Ascending aorta (tissue), 2 donors: ENCODE results near the gene ARG2. TPM values are rescaled to one million over a fixed set of nuclear protein-coding genes. Genes with fewer than 3 reads are reported as not detected.

Source experiments
- DNase-seq, 2 donors: peaks; one replicate each; pipeline ENCODE4 v3.0.0-alpha.2; 2019; ENCODE audit warnings: low spot score in 2 of 2
- H3K27ac ChIP-seq, 2 donors: fragments of 200-600 bp; sonication (generic); one replicate each; pipeline ENCODE4 v1.5.1; 2016 to 2017; ENCODE audit warnings: mild to moderate bottlenecking in 1 of 2
- H3K27me3 ChIP-seq: fragments of 200-600 bp; sonication (generic); one replicate; pipeline ENCODE4 v1.5.1; 2017
- H3K36me3 ChIP-seq, 2 donors: fragments of 200-600 bp; sonication (generic); one replicate each; pipeline ENCODE4 v1.5.1; 2016
- H3K4me1 ChIP-seq, 2 donors: fragments of 200-600 bp; sonication (generic); one replicate each; pipeline ENCODE4 v1.5.1; 2016 to 2017; ENCODE audit warnings: mild to moderate bottlenecking in 1 of 2
- H3K4me3 ChIP-seq, 2 donors: fragments of 200-600 bp; sonication (generic); one replicate each; pipeline ENCODE4 v1.5.1; 2016 to 2017; ENCODE audit warnings: mild to moderate bottlenecking in 1 of 2
- H3K9me3 ChIP-seq, 2 donors: fragments of 200-600 bp; sonication (generic); one replicate each; pipeline ENCODE4 v1.5.1; 2016
- CTCF ChIP-seq, 3 experiments: fragments of 200-600 bp in 2 of 3; fragments of 450-650 bp in 1 of 3; sonication (generic) in 2 of 3; IDR thresholded peaks; one replicate each; pipeline ENCODE4 v1.5.1; 2016 to 2019; ENCODE audit warnings: antibody characterized with exemption in 3 of 3, mild to moderate bottlenecking in 1 of 3, moderate library complexity in 1 of 3
- intact Hi-C: fragments of 100-400 bp; cut with DNase I; formaldehyde crosslinking; loops from one replicate; pipeline ENCODE4 v1.15.1; 2023
- total RNA-seq: library from RNA; depleted of rRNA; stranded (reverse); fragments of >200 nt; gene quantifications from one replicate; pipeline ENCODE4 v1.1.0, GENCODE V29; 2016

The ARG2 gene
- total RNA-seq, 1 donor from 2014 or later, result 10.1 TPM

- Histone ChIP-seq H3K9me3 (no peaks in the 10 kb centered on the region), H3K4me1 (peaks cover 0 to 6% of the 10 kb centered on the region in 2 donors), H3K36me3 (peaks cover 0 to 4% of the 10 kb centered on the region in 2 donors), H3K4me3 (no peak overlapping the region), H3K27ac (no peak overlapping the region), H3K27me3 (no peaks in the 10 kb centered on the region)
- peak; percentile 43 to 59 (median 51) for TF ChIP-seq CTCF (IDR thresholded peaks at IDR 0.05)
- DNase-seq, result no peak
- intact Hi-C loops, result loop anchor here (1.0 to 5.0 kb wide), 2 partner anchors 35 to 49 kb away; partner anchors contain the start of gene RDH12
These were observed 47.2 kb downstream of the ARG2 start for GRCh38 chr14:67666750-67667449.

GRCh38 chr14:67668559-67668958, 48.8 kb downstream of the ARG2 start:
- no peak for DNase-seq
- Histone ChIP-seq H3K27me3 (no peaks in the 10 kb centered on the region), H3K27ac (no peak overlapping the region), H3K9me3 (no peaks in the 10 kb centered on the region), H3K4me1 (peaks cover 3 to 23% of the 10 kb centered on the region in 2 donors), H3K36me3 (no peaks in the 10 kb centered on the region), H3K4me3 (no peak overlapping the region)
- intact Hi-C loops, result loop anchor here (5.0 kb wide), 1 partner anchor 34 kb away; the partner anchor contains the start of gene RDH12
- no peak for TF ChIP-seq CTCF (IDR thresholded peaks at IDR 0.05)

GRCh38 chr14:67673451-67673850, 53.7 kb downstream of the ARG2 start:
- no peaks in the 10 kb centered on the region for H3K27me3 ChIP-seq
- intact Hi-C loops, result no loop called here
- no peak overlapping the region for H3K27ac ChIP-seq
- H3K4me1 ChIP-seq, result peaks cover 3 to 25% of the 10 kb centered on the region in 2 donors
- H3K4me3 ChIP-seq, result peak overlapping the region; percentile 86 to 97
- no peak for DNase-seq
- TF ChIP-seq CTCF (IDR thresholded peaks at IDR 0.05), result no peak
- H3K9me3 ChIP-seq, result no peaks in the 10 kb centered on the region
- H3K36me3 ChIP-seq, result peaks cover 0 to 9% of the 10 kb centered on the region in 2 donors

- H3K27me3 ChIP-seq, result no peaks in the 10 kb centered on the region
- peaks cover 3 to 25% of the 10 kb centered on the region in 2 donors for H3K4me1 ChIP-seq
- peak in 1 of 2 donors; percentile 83 for DNase-seq
- H3K9me3 ChIP-seq, result no peaks in the 10 kb centered on the region
- no peak for TF ChIP-seq CTCF (IDR thresholded peaks at IDR 0.05)
- H3K4me3 ChIP-seq, result peak overlapping the region; percentile 86 to 97
- H3K27ac ChIP-seq, result peak overlapping the region; percentile 96 to 100
- intact Hi-C loops, result loop anchor here (1.0 to 2.0 kb wide), 3 partner anchors 21 to 74 kb away; partner anchors contain the start of genes ARG2, PIGH and RDH11
- H3K36me3 ChIP-seq, result peaks cover 0 to 13% of the 10 kb centered on the region in 2 donors
These were observed 54.4 kb downstream of the ARG2 start for GRCh38 chr14:67674139-67674479.

- peak in 1 of 3 experiments; percentile 8 for TF ChIP-seq CTCF (IDR thresholded peaks at IDR 0.05)
- Histone ChIP-seq H3K27me3 (no peaks in the 10 kb centered on the region), H3K27ac (peak within 1 kb of the TSS; percentile 96 to 100), H3K9me3 (no peaks in the 10 kb centered on the region), H3K4me3 (peak within 1 kb of the TSS; percentile 86 to 97), H3K36me3 (peaks cover 0 to 13% of the 10 kb centered on the region in 2 donors), H3K4me1 (peaks cover 3 to 25% of the 10 kb centered on the region in 2 donors)
- DNase-seq, result peak in 1 of 2 donors; percentile 84
- intact Hi-C loops, result loop anchor here (1.0 to 2.0 kb wide), 3 partner anchors 20 to 74 kb away; partner anchors contain the start of genes ARG2, PIGH and RDH11
These were observed 54.9 kb downstream of the ARG2 start, which contains the start of gene VTI1B for GRCh38 chr14:67674480-67675218. Gene VTI1B (minus strand): TSS chr14:67674632. CDS start chr14:67674489, 143 bp downstream.
